IPS-NIHi11 (cell line): ENCODE measurements around the gene FUNDC1.

ENCODE experiments used
- DNase-seq: peaks from one replicate; pipeline ENCODE4 v3.0.0; 2012; ENCODE audit warnings: mixed read lengths, low spot score

Gene FUNDC1

GRCh38 chrX:44480591-44480990 is 62.1 kb downstream of the FUNDC1 start:
- no peak for DNase-seq

- no peak for DNase-seq
Observed at GRCh38 chrX:44474410-44474809, 68.2 kb downstream of the FUNDC1 start.
